ENCODE measurements around the gene RBP4.
"Not testable (repeated sequence)": the region's sequence is repeated elsewhere in the genome, so short reads cannot be mapped to it uniquely, and the experiment has no call there.

The RBP4 gene

DNA sequence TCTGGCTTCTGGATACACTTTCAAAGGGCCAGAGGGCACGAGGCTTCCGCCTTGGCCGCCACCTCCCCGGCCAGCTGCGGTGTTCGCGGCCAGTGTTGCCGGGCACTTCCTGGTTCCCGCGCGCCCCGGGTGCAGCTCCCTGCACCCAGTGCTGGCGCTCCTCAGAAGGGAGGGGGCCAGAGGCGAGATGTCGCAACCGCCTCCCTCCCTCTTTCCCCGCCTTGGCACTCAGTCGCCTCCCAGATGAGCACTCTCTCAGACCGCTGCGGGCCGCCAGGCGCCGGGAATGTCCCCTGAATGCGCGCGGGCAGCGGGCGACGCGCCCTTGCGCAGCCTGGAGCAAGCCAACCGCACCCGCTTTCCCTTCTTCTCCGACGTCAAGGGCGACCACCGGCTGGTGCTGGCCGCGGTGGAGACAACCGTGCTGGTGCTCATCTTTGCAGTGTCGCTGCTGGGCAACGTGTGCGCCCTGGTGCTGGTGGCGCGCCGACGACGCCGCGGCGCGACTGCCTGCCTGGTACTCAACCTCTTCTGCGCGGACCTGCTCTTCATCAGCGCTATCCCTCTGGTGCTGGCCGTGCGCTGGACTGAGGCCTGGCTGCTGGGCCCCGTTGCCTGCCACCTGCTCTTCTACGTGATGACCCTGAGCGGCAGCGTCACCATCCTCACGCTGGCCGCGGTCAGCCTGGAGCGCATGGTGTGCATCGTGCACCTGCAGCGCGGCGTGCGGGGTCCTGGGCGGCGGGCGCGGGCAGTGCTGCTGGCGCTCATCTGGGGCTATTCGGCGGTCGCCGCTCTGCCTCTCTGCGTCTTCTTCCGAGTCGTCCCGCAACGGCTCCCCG, 34.4 kb downstream of the RBP4 start, which contains the start of gene FFAR4:
FFAR4 (plus strand) TSS at position 231 of the 842 bp plus-strand sequence; CDS start at position 287, 56 bp downstream.
- no peak for DNase-seq (ENCODE audit: low read depth, low spot score)

DNA sequence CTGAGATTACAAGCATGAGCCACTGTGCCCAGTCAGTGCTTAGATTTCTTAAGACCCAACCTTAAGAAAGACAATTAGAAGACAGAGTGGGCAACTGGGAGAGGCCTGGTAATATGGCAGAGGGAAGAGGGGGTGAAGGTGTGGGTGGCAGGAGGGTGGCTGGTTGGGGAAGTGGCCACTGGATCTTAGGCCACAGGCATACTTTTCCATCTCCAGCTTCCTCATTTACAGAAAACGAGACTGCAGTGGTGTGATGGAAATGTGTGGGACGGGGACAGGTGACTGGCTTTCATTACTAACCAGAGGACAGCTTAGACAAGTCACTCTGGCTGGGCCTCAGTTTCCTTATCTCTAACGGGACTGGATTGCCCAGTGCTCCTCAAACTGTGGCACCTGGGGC, 35.6 kb downstream of the RBP4 start:
- no peak for DNase-seq (ENCODE audit: low read depth, low spot score)

DNA sequence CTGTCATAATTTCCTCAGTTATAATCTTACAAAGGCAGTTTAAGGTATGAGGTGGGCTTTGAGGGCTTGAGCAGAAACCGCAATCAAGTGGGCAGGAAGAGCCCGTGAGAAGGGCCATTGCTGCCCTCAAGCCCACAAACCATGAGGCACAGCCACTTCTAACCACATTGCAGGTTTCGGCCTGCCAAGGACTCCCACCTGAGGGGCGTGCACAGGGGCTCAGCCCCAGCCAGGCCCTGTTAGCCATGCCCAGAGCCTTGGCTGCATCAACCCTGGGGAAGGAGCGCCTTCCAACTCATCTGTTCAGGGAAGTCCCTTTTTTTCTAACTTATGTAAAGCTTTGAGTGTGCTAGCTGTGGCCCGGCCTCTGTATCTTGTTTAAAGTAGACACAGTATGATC, 40.5 kb downstream of the RBP4 start:
- no peak for DNase-seq (ENCODE audit: low read depth, low spot score)

- DNase-seq (ENCODE audit: low read depth, low spot score), result no peak
Measured at GRCh38 chr10:93559490-93559889, 41.5 kb downstream of the RBP4 start.

GRCh38 chr10:93554760-93555432, 46.1 kb downstream of the RBP4 start:
- peak; percentile 44 for DNase-seq (ENCODE audit: low read depth, low spot score)

DNA sequence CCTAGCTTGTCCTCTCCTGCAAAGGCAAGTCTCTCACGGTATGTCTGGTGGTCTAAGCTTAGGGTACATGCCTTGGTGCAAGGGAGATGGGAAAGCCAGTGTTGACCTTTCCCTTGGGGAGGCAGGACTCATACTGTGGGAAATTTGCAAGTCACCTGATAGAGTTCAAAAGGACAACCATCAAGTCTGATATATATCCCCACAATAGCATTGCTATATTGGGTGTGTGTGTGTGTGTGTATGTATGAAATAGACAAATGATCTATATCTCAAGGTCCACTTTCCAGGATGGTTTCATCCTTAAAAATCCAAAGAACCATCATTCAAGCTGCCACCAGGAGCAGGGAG, 46.7 kb downstream of the RBP4 start:
- DNase-seq (ENCODE audit: low read depth, low spot score), result no peak

DNA sequence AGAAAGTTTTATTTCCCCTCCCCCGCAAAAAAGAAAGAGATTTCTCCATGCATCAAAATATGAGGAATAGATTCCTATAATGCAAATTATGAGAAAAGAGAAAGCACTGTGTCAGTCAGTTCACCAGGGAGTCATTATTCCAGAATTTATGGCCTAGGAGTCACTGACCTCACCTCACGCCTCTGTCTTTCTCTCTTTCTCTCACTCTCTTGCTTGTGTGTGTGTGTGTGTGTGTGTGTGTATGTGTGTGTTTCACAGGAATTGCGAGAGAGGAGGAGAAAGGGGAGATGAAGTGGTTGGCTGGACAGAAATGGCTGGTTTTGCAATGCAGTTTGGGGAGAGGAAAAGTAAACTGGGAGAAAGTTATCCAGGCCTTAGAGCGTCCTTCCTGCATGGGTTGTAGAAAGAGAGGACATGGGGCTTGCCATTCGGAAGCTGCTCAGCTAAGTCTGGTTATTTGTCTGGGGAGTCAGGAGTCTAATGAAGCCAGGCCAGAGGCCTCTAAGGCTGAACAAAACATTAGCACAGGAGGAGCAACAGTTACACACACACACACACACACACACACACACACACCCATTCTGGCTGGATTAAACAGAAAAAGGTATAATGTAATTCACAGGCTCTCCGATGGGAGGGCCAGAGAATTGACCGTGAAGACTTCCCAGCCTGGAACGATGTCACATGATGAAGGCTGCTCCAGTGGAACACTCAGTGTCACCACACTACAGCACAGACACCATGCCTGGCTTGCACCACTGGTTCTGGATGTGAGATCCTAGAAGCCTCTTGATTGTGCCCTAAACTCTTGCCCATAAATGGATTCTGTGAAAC, 47.3 kb downstream of the RBP4 start:
- DNase-seq (ENCODE audit: low read depth, low spot score), result no peak

DNA sequence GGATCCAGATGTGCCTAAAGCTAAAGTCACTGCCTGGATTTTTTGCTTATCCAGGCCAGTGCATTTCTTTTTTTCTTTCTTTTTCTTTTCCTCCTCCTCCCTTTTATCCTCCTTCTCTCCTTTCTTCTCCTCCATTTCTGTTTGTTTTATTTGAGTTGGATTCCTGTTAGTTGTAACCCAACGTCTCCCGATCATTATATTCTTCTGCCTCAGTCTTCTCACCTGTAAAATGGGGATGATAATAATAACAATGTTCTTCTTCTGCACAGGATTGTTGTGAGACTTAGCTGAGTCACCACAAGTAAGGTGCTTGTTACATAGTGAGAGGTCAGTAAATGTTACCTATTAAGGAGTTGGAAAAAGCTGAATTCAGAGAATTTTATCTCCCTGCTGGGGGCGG, 48.3 kb downstream of the RBP4 start:
- no peak for DNase-seq (ENCODE audit: low read depth, low spot score)

DNA sequence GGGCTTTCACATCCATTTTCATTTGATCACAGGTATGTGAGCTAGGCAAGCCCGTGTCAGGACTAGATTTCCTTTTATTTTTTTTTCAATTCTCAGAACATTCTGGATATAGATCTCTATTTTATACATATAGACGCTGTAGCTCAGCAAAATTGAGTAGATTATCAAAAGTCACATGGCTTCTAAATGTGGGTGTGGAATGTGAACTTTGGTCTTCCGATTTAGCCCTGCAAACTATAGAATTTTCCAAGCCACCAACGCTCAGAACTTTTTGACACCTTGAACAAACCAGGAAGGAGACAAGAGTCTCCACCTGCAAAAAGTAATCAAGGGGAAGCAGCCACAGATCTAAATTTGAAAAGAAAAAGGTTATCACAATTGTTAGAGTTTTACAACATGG, 50.4 kb downstream of the RBP4 start:
- DNase-seq (ENCODE audit: low read depth, low spot score), result no peak

DNA sequence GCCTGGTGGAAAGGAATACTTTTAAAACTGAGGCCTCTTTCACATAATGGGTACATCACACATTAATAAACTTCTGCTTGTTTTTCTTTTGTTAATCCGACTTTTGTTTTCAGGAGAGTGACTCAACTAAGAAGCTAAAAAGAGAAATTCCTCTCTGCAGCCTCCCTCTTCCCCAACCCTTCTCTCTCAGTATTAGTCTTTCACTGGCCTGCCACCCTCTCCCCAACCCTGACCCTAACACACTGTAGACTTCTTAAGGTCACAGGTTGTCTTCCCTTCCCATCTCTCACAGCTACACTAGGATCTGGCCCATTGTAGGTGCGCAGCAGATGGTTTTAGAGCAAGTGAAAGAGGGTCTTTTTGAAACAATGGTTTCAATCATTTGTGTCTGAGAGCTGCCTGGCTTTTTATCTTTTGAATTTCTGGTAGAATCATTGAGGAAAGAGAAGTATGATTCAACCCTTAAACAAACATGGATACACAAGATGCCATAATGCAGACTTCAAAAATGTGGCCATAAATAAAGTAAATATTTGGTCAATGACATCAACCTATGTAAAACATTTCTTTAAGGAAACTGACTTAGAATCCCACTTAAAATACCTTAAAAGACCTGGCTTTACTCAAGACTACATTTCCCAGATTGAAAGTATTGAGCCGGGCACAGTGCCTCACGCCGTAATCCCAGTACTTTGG, 52.5 kb downstream of the RBP4 start:
- DNase-seq (ENCODE audit: low read depth, low spot score), result no peak

DNA sequence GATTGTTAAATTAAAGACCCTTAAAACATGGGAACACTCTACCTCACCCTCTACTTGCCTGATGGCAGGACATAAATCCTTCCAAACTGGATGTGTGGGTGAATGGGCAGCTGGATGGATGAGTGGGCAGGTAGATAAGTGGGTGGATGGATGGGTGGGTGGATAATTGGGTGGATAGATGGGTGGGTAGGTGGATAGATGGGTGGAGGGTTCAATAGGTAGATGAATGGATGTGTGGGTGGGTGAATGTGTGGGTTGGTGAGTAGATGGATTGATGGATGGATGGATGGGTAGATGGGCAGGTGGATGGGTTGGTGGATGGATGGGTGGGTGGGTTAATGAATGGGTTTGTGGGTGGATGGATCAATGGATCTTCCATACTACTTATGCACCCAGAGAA, 53.5 kb downstream of the RBP4 start:
- DNase-seq (ENCODE audit: low read depth, low spot score), result no peak

GRCh38 chr10:93546995-93547394, 54.0 kb downstream of the RBP4 start:
- DNase-seq (ENCODE audit: low read depth, low spot score), result not testable (repeated sequence)

DNA sequence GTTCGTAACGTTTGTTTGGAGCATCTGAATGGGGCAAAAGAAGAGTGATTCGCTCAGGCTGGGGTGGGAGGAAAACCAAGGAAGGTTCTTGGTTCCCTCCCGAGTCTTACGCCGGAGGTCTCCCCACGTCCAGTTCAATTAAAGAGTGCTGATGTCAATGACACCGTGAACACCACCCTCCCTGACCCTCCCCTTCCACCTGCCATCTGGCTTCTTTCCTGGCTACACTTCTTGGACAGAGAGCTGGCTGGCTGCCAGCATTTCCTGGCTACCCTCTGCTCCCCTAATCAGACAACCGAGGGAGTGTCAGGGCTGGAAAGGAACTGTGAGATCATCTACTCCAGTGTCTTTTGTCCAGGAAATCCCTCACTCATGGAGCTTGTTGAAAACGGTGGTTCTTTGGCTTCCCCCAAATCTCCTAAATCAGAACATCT, 58.7 kb downstream of the RBP4 start:
- DNase-seq (ENCODE audit: low read depth, low spot score), result no peak
